HTR-8/SVneo (cell line): ENCODE measurements around the gene NDUFAF3.
A peak's percentile ranks its signal among the peaks of the same experiment; 100 is the strongest.
"Not testable (repeated sequence)": the region's sequence is repeated elsewhere in the genome, so short reads cannot be mapped to it uniquely, and the experiment has no call there.

Experiments used
- DNase-seq: peaks from one replicate; pipeline ENCODE4 v3.0.0; 2011; ENCODE audit warnings: low spot score, mixed read lengths; ENCODE audit not compliant: insufficient read length
- FAIRE-seq: peaks from 2 replicates; lab custom pipeline; 2011; peaks lifted over from hg19 to GRCh38; lab: Jason Lieb, UNC

NDUFAF3 gene

DNA sequence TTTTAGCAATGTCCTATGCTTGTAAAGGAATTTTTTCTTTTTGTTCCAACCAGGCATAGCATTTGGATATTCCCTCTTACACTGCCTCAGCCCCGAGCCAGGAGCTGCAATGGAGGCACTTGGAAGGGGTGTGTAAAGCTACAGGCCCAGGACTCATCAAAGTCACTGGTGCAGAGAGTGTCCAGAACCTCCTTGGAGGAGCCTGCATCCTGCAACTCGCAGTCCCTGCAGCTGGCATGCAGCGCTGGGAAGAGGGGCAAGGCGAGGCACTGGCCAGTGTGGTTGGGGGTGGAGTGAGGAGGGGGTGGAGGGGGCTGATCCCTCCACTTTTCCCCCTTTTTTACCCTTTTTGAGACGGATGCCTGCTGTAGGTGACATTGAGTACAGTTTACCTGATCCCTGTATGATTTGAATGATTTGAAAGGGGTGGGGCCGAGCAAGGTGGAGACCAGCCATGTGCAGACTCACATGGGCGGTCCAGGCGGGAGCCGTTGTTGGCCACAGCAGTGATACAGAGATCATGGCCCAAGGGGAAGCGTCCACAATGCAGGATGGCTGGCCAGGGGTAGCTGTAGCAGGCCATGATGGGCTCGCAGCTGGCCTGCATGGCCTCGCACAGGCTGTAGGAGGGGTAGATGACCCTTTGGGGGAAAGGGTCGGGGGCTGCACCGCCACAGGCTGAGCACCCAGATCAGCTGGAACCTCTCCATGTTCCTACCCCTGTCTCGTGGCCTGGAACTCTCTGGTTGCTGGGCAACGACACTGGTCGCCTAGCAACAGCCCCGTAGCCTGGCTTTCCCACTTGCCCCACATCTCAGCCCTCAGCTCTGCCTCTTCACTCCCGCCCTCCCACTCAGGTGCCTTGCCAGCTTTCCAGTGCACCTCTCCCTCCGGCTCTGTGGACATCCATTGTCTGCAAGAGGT is 23.9 kb upstream of the NDUFAF3 start:
- FAIRE-seq (no peak), DNase-seq (no peak)

- no peak for DNase-seq
- FAIRE-seq: no peak
Observed at GRCh38 chr3:48999085-48999858, 22.6 kb upstream of the NDUFAF3 start.

- FAIRE-seq (no peak), DNase-seq (no peak)
Observed at GRCh38 chr3:49001155-49001554, 20.8 kb upstream of the NDUFAF3 start.

DNA sequence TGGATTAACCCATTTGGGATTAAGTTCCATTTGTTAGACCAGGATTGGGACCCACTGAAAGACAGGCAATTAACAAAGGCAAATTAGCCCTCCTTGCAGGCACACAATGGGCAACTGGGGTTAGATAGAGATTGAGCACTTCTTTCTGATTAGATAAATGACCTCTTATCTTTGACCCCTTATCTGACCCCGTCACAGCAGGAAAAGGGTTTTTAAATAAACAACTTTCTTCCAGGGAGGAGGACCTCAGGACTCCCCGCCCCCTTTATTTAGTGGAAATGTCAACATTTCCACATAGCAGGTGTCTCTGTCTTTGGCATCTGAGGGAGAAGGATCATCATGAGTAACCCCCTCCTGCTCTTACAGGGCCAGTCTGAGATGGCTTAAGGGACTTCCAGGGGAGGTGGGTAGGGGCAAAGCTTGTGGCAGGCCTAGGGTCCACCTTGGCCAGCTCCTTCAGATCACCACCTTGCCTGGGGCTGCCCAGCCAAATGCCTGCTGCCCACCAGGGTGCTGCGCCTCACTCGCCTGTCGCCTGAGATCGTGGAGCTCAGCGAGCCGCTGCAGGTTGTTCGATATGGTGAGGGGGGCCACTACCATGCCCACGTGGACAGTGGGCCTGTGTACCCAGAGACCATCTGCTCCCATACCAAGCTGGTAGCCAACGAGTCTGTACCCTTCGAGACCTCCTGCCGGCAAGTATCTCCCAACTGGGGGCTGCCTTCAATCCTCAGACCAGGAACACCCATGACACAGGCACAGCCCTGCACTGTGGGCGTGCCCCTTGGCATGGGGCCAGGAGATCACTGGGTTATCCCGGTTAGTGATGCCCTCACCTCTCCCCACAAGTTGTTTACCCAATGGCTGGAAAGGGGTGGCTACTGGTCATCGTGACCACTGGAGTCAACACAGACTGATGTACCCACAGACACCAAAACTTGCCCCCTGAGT is 17.3 kb upstream of the NDUFAF3 start:
- FAIRE-seq: peak; percentile 4

DNA sequence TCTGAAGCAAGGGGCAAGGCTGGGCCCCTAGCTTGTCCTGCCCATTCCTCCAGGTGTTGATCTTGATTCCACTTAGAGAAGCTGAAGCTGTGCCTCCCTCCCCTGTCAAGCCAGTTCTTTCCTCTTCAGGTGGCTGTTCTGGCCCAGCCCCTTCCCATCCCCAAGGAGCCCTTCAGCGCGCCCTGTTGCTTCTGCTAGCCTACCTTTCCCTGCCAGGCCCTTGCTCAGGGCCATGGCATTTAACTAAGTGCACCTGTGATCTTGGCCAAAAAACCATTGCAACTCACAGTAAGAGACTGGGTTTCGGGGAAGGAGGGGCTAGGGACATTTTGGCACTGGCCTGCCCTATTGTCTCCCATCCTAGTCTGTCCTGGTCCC is 16.6 kb upstream of the NDUFAF3 start:
- FAIRE-seq: no peak
- DNase-seq: no peak

More for the DNA sequence above, 17.3 kb upstream of the NDUFAF3 start:
- no peak for DNase-seq

DNA sequence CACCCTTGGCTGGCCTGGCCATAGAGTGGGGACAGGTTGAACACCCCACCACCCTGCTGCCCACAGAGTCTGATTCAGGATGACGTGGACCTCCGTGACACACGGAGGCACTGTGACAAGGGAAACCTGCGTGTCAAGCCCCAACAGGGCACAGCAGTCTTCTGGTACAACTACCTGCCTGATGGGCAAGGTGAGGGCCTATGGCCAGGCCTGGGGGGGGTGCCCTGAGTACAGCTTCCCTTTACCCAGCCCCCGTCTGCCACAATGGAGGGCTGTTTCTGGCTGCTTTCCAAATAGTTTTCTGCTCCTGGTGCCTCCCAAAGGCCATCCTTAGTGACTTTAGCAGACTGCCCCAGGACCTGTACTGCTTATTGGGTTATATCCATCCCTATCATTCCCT is 15.9 kb upstream of the NDUFAF3 start:
- DNase-seq (no peak), FAIRE-seq (peak; percentile 58)

- FAIRE-seq (no peak), DNase-seq (no peak)
Observed at GRCh38 chr3:49006408-49007067, 15.4 kb upstream of the NDUFAF3 start.

DNA sequence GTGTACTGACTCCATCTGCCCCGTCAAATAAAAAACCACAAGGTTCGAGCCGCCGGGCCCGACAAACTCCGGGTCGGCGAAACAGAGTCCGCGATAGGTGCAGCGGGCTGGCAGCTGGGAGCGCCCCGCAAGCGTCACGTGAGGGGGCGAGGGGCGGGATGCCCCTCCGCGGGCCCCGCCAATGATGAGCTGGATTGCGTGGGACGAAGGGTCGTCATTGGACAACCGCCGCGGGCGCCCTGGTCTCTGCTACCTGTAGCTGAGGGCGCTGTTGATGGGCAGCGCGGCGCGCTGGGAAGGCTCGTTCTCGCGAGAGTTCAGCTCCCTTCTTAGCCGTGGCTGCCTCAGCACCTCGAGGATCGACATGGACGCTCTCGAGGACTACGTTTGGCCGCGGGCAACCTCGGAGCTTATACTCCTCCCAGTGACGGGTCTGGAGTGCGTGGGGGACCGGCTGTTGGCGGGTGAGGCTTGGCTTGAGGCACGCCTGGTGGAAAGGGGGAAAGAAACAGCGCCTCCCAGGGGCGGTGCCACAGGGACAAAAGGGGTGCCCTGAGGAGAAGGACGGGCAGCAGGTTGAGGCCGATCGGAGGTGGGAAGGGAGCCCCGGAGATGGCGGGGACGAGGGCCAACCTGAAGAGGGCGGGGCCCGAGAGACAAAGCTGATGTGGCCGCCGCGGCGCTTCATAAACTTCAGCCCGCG is 14.7 kb upstream of the NDUFAF3 start, which contains the start of gene WDR6:
Gene WDR6, plus strand, starts transcription at position 324 of the 703 bp plus-strand sequence. Its CDS starts 41 bp downstream, at position 365.
- FAIRE-seq (peak; percentile 97), DNase-seq (peak; percentile 96)

DNA sequence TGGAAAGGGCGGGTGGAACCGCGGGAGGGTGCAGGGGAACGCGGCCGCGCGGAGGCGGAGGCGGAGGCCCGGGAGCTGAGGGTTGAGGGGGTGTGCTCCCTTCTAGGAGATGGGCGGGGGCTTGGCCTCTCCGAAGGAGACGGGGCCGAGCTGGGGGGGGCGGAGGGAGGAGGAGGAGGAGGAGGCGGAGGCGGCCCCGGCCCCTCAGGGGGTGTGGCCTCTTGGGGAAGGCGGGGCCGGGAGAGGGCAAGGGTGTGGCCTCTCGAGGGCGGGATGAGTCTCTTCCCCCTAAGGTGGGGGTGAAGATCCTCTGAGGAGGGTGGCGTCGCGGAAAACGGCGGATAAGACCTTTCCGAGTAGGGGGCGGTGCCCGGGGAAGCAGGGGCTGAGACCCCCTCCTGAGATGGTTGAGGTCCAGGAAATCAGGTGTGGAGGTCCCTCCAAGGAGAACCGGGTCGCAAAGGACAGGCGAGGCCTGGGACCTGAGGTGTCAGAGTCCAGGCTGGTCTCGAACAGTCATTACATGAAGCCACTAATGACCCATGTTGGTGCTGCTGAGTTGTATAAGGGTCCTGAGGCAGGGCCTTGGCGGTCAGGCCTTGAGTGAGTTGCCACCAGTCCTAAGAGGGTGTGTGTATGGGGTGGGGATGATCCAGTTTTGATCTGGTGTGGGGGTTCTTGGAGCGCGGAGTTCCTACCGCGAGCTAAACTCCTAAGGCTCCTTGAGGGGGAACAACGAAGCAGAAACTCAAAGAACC is 14.0 kb upstream of the NDUFAF3 start:
- no peak for FAIRE-seq
- peak; percentile 73 for DNase-seq

- DNase-seq, FAIRE-seq: not testable (repeated sequence)
Observed at GRCh38 chr3:49008627-49009026, 13.3 kb upstream of the NDUFAF3 start.

DNA sequence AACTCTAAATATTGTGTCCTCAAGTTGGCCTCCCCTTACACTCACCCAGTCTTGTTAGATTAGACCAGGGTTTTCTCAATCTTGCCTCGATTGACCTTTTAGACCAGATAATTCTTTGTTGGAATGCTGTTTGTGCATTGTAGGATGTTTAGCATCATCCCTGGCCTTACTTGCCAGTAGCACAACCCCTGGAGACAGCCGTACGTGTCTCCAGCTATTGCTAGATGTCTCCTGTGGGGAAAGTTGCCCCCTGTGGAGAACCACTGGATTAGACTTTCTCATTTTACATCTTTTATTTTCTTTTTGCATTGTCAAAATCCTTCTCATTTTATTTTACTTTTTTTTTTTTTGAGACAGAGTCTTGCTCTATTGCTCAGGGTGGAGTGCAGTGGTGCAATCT is 12.5 kb upstream of the NDUFAF3 start:
- no peak for DNase-seq
- no peak for FAIRE-seq

DNA sequence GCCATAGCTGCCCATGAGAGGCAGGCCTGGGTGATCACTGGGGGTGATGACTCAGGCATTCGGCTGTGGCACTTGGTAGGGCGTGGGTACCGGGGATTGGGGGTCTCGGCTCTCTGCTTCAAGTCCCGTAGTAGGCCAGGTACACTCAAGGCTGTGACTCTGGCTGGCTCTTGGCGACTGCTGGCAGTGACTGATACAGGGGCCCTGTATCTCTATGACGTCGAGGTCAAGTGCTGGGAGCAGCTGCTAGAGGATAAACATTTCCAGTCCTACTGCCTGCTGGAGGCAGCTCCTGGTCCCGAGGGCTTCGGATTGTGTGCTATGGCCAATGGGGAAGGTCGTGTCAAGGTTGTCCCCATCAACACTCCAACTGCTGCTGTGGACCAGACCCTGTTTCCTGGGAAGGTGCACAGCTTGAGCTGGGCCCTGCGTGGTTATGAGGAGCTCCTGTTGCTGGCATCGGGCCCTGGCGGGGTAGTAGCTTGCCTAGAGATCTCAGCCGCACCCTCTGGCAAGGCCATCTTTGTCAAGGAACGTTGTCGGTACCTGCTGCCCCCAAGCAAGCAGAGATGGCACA is 9.4 kb upstream of the NDUFAF3 start:
- DNase-seq (no peak), FAIRE-seq (no peak)

DNA sequence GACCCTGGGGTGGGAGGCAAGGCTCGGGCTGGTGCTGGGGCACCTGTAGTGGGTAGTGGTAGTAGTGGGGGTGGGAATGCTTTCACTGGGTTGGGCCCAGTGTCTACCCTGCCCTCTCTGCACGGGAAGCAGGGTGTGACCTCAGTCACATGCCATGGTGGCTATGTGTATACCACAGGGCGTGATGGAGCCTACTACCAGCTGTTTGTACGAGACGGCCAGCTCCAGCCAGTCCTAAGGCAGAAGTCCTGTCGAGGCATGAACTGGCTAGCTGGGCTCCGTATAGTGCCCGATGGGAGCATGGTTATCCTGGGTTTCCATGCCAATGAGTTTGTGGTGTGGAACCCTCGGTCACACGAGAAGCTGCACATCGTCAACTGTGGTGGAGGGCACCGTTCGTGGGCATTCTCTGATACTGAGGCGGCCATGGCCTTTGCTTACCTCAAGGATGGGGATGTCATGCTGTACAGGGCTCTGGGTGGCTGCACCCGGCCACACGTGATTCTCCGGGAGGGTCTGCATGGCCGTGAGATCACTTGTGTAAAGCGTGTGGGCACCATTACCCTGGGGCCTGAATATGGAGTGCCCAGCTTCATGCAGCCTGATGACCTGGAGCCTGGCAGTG is 8.7 kb upstream of the NDUFAF3 start:
- FAIRE-seq (no peak), DNase-seq (no peak)

- no peak for FAIRE-seq
- no peak for DNase-seq
Observed at GRCh38 chr3:49013738-49014660, 7.9 kb upstream of the NDUFAF3 start.

- FAIRE-seq: no peak
Observed at GRCh38 chr3:49015072-49015471, 6.8 kb upstream of the NDUFAF3 start.

DNA sequence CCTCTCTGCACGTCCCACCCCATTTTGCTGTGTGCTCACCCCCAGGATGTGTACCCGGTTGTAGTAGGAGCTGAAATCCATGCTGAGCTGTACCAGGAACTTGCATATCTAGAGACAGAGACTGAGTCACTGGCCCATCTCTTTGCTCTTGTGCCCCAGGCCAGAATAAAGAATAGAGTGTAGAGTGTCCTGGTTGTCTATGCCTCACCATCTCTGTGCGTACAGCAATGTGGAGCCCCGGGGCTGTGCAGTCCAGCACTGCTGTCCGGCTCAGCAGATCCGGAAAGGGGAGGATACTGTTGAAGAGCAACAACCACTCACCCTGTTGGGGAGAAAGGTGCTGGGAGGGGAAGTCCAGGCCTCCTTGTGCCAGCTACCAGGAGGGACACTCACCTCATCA is 6.2 kb upstream of the NDUFAF3 start:
- DNase-seq: no peak
- no peak for FAIRE-seq

More at GRCh38 chr3:49015072-49015471, 6.8 kb upstream of the NDUFAF3 start:
- DNase-seq: no peak
